HepG2 (cell line): ENCODE data around the gene USP24. TPM values are rescaled to one million over a fixed set of nuclear protein-coding genes. Genes with fewer than 3 reads are reported as not detected.

Source experiments
- ATAC-seq: fragments of 200-7000 bp; cut with Tn5 transposase; 3 replicates; pipeline ENCODE4 v1.9.1; 2020; ENCODE audit warnings: mild to moderate bottlenecking, moderate library complexity
- BruUV-seq: library from RNA; stranded (reverse); fragments of 400-500 nt; replicated peaks from 2 replicates; lab custom pipeline; 2021; lab: Mats Ljungman, UMichigan
- CTCF ChIA-PET: fragments of 300-600 bp; formaldehyde crosslinking; extraction: SDS; loops from one replicate; lab custom pipeline; 2021; ENCODE audit warnings: low total read pairs, inconsistent platforms, low intra/inter-chr PET ratio; lab: Yijun Ruan, JAX
- POLR2A ChIA-PET: fragments of 350-600 bp; sonication (Branson Sonifier 250); formaldehyde crosslinking; loops from one replicate; lab custom pipeline; 2020; ENCODE audit warnings: antibody characterized with exemption, inconsistent platforms; lab: Yijun Ruan, JAX
- DNase-seq: peaks from one replicate; pipeline ENCODE4 v3.0.0-alpha.2; 2015; ENCODE audit warnings: low spot score
- FAIRE-seq: peaks from 3 replicates; lab custom pipeline; 2011; peaks lifted over from hg19 to GRCh38; lab: Jason Lieb, UNC
- H2AFZ ChIP-seq: one replicate; pipeline ENCODE4 v1.6.1; 2011; ENCODE audit warnings: low read length, inconsistent platforms
- H3K27ac ChIP-seq: fragments of 300-600 bp; 3 replicates; pipeline ENCODE4 v1.8.0; 2011; ENCODE audit warnings: mixed run types, mild to moderate bottlenecking, mixed read lengths, low read length, inconsistent platforms; ENCODE audit not compliant: insufficient read depth; ENCODE audit errors: extremely low read length
- H3K27me3 ChIP-seq, 2 experiments: fragments of 200-600 bp in 1 of 2; 2 replicates in 1 of 2; 3 replicates in 1 of 2; pipeline versions ENCODE4 v1.6.0 to v1.8.0; 2011; ENCODE audit warnings: low read length in 2 of 2, mild to moderate bottlenecking in 2 of 2, moderate library complexity in 2 of 2, inconsistent platforms in 1 of 2; ENCODE audit not compliant: insufficient read depth in 2 of 2, control insufficient read depth in 1 of 2
- H3K36me3 ChIP-seq, 2 experiments: fragments of 200-600 bp in 1 of 2; replicated peaks in 1 of 2; 2 replicates in 1 of 2; 3 replicates in 1 of 2; pipeline versions ENCODE4 v1.5.1 to v1.8.0; 2011; ENCODE audit warnings: low read length in 2 of 2, inconsistent platforms in 1 of 2; ENCODE audit not compliant: insufficient read depth in 2 of 2, control insufficient read depth in 1 of 2
- H3K4me1 ChIP-seq: 2 replicates; pipeline ENCODE4 v1.5.1; 2012; ENCODE audit warnings: low read length, inconsistent platforms; ENCODE audit not compliant: insufficient read depth
- H3K4me2 ChIP-seq: 2 replicates; pipeline ENCODE4 v1.6.0; 2011; ENCODE audit warnings: low read depth, low read length, inconsistent platforms
- H3K4me3 ChIP-seq, 3 experiments: fragments of 200-600 bp in 1 of 3; sonication (generic), shearing (Covaris generic) in 1 of 3; replicated peaks in 1 of 3; 2 replicates each; pipeline ENCODE4 v1.5.1; 2011 to 2016; ENCODE audit warnings: low read length in 3 of 3, inconsistent platforms in 2 of 3, low read depth in 2 of 3, mild to moderate bottlenecking in 2 of 3, control low read depth in 1 of 3, mixed read lengths in 1 of 3; ENCODE audit not compliant: insufficient read depth in 1 of 3
- H3K79me2 ChIP-seq: one replicate; pipeline ENCODE4 v1.6.1; 2011; ENCODE audit warnings: low read length, inconsistent platforms; ENCODE audit not compliant: insufficient read depth
- H3K9ac ChIP-seq: 2 replicates; pipeline ENCODE4 v1.6.0; 2011; ENCODE audit warnings: mild to moderate bottlenecking, low read depth, low read length, inconsistent platforms; ENCODE audit not compliant: insufficient read depth
- H3K9me3 ChIP-seq: 2 replicates; pipeline ENCODE4 v1.5.1; 2012; ENCODE audit warnings: mild to moderate bottlenecking, low read length
- H4K20me1 ChIP-seq: 2 replicates; pipeline ENCODE4 v1.6.0; 2011; ENCODE audit warnings: inconsistent platforms, mild to moderate bottlenecking, low read length, moderate library complexity; ENCODE audit not compliant: insufficient read depth
- ATM ChIP-seq: fragments of 450-650 bp; IDR thresholded peaks from 2 replicates; pipeline ENCODE4 v1.7.1; 2017; ENCODE audit warnings: mild to moderate bottlenecking, borderline replicate concordance
- CREB1 ChIP-seq, 2 experiments: fragments of 450-650 bp in 1 of 2; IDR thresholded peaks; 2 replicates each; pipeline ENCODE4 v1.6.1; 2016 to 2017; ENCODE audit warnings: control low read depth in 1 of 2, mild to moderate bottlenecking in 1 of 2, missing compliant biosample characterization in 1 of 2, missing genetic modification characterization in 1 of 2
- DPF2 ChIP-seq: sonication (generic); formaldehyde crosslinking; IDR thresholded peaks from 2 replicates; pipeline ENCODE4 v1.4.0; 2020; ENCODE audit warnings: mild to moderate bottlenecking, low read depth, missing genetic modification reagents, borderline replicate concordance
- ELF4 ChIP-seq: sonication (generic); formaldehyde crosslinking; IDR thresholded peaks from 2 replicates; pipeline ENCODE4 v1.5.0; 2020; ENCODE audit warnings: missing genetic modification reagents, mild to moderate bottlenecking, moderate library complexity, borderline replicate concordance
- PTBP1 ChIP-seq: fragments of 200-400 bp; formaldehyde crosslinking; IDR thresholded peaks from 2 replicates; pipeline ENCODE4 v1.6.1; 2018; ENCODE audit warnings: low read length, low read depth; ENCODE audit not compliant: poor library complexity, severe bottlenecking
- ZFP37 ChIP-seq: sonication (generic); formaldehyde crosslinking; IDR thresholded peaks from 2 replicates; pipeline ENCODE4 v1.4.0; 2020; ENCODE audit warnings: missing genetic modification reagents, borderline replicate concordance
- ZKSCAN8 ChIP-seq: IDR thresholded peaks from 2 replicates; pipeline ENCODE4 v1.6.1; 2016; ENCODE audit warnings: borderline replicate concordance, missing genetic modification reagents, missing compliant biosample characterization
- ZMYM3 ChIP-seq: sonication (generic); formaldehyde crosslinking; IDR thresholded peaks from 2 replicates; pipeline ENCODE4 v1.5.1; 2020; ENCODE audit warnings: mild to moderate bottlenecking, missing genetic modification reagents
- WGBS: methylation state at CpG from one replicate; pipeline ENCODE4 v1.1.6; 2017; ENCODE audit warnings: low lambda C conversion rate; 5-methylcytosine and 5-hydroxymethylcytosine counted together
- in situ Hi-C: cut with HindIII; loops from 2 replicates; pipeline ENCODE4 v1.10.0; 2017; ENCODE audit warnings: low pct_unique_long_range_greater_than_20kb; ENCODE audit not compliant: extremely low pct_ligation_motif_present
- intact Hi-C: fragments of 100-400 bp; cut with micrococcal nuclease; formaldehyde crosslinking; loops from one replicate; pipeline ENCODE4 v1.10.0; 2022; ENCODE audit not compliant: unreplicated experiment
- polyA plus RNA-seq, 8 experiments: library from polyadenylated mRNA; depleted of rRNA in 3 of 8; stranded (reverse) in 7 of 8; unstranded in 1 of 8; fragments of >200 nt; fragmentation: Illumina TruSeq in 4 of 8; extraction: Trizol in 4 of 8; gene quantifications; 2 replicates each; pipeline versions ENCODE4 v1.2.1 to v1.2.3, GENCODE V29; 2011 to 2016; ENCODE audit warnings: low read depth in 4 of 8, missing spikeins in 1 of 8, mixed read lengths in 1 of 8; ENCODE audit not compliant: insufficient read depth in 1 of 8
- total RNA-seq, 5 experiments: library from RNA; depleted of rRNA; stranded (reverse); fragments of >200 nt; fragmentation: Illumina TruSeq; extraction: Trizol; gene quantifications; 2 replicates each; pipeline ENCODE4 v1.2.3, GENCODE V29; 2016; ENCODE audit warnings: low read depth in 1 of 5
- TF ChIP-seq, protein P1 (sequence below): sonication (generic); formaldehyde crosslinking; IDR thresholded peaks from 2 replicates; pipeline ENCODE4 v1.4.0; 2020; ENCODE audit warnings: missing genetic modification reagents
- TF ChIP-seq, protein P2 (sequence below): sonication (generic); formaldehyde crosslinking; conservative IDR thresholded peaks from 2 replicates; pipeline ENCODE4 v1.4.0; 2020; ENCODE audit warnings: missing genetic modification reagents

USP24 gene
- total and polyA plus RNA-seq, 2 of the 13 experiments (the other 11 are each of a cell fraction or from before 2014, with no cell fraction given), result 18.8 to 47.6 TPM

- no peaks in the 10 kb centered on the region for H3K4me1 ChIP-seq
- ATAC-seq (no peak), DNase-seq (no peak), FAIRE-seq (no peak)
- no peak overlapping the region for H2AFZ ChIP-seq
- ChIA-PET POLR2A (no interaction called here), CTCF (no interaction called here)
- H3K9me3 ChIP-seq, result no peaks in the 10 kb centered on the region
- H3K36me3 ChIP-seq, result peaks cover 11 to 36% of the 10 kb centered on the region in 2 experiments
- intact Hi-C loops, result no loop called here
- no peak overlapping the region for H3K9ac ChIP-seq
- in situ Hi-C loops, result no loop called here
- H3K4me3 ChIP-seq, result no peak overlapping the region
- no peak overlapping the region for H3K4me2 ChIP-seq
- no peaks in the 10 kb centered on the region for H3K27me3 ChIP-seq
- no peaks in the 10 kb centered on the region for H4K20me1 ChIP-seq
- no TSS peak for BruUV-seq
- H3K79me2 ChIP-seq, result no peaks in the 10 kb centered on the region
- TF ChIP-seq PTBP1, result no peak
- TF ChIP-seq, protein P1, sequence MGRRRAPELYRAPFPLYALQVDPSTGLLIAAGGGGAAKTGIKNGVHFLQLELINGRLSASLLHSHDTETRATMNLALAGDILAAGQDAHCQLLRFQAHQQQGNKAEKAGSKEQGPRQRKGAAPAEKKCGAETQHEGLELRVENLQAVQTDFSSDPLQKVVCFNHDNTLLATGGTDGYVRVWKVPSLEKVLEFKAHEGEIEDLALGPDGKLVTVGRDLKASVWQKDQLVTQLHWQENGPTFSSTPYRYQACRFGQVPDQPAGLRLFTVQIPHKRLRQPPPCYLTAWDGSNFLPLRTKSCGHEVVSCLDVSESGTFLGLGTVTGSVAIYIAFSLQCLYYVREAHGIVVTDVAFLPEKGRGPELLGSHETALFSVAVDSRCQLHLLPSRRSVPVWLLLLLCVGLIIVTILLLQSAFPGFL, result no peak
- no peak for TF ChIP-seq ZFP37 (CRISPR knock-in tag)
- no peak for TF ChIP-seq ZMYM3 (CRISPR knock-in tag)
- TF ChIP-seq, protein P2, sequence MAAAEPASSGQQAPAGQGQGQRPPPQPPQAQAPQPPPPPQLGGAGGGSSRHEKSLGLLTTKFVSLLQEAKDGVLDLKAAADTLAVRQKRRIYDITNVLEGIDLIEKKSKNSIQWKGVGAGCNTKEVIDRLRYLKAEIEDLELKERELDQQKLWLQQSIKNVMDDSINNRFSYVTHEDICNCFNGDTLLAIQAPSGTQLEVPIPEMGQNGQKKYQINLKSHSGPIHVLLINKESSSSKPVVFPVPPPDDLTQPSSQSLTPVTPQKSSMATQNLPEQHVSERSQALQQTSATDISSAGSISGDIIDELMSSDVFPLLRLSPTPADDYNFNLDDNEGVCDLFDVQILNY (CRISPR knock-in tag), result no peak
- no peak for TF ChIP-seq DPF2 (CRISPR knock-in tag)
- no peak overlapping the region for H3K27ac ChIP-seq
These were observed 66.5 kb downstream of the USP24 start for GRCh38 chr1:55148676-55149075.

DNA sequence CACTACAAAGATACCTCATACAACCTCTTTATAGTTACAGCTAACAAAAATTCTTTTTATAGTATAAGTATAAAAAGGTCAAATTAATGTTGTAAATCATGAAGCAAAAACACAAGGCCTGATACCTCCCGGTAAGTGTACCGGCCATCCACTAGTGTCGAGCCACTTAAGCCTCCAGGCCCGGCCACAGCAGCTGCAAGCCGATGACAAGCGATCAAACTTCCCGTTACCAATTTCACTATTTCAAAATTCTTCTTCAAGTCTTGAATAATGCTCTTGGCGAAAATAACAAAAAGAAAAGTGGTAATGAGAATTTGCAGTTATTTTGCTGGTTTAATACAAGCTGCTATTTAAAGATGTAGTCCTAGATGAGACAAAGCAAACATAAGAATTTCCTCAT, 67.6 kb downstream of the USP24 start:
- intact Hi-C loops (no loop called here), in situ Hi-C loops (no loop called here)
- no peak for TF ChIP-seq ELF4 (CRISPR knock-in tag)
- TF ChIP-seq ZKSCAN8 (CRISPR knock-in tag), result no peak
- TF ChIP-seq CREB1 (IDR thresholded peaks at IDR 0.05), result no peak
- no peak for TF ChIP-seq CREB1 (CRISPR knock-in tag; IDR thresholded peaks at IDR 0.05)
- TF ChIP-seq ATM, result no peak
- TF ChIP-seq, all 625 proteins: peak for 0
- Histone ChIP-seq H3K4me3 (no peak overlapping the region), H3K9ac (no peak overlapping the region), H3K27me3 (no peaks in the 10 kb centered on the region), H3K4me1 (no peaks in the 10 kb centered on the region), H2AFZ (no peak overlapping the region), H3K36me3 (peaks cover 11 to 41% of the 10 kb centered on the region in 2 experiments), H3K9me3 (no peaks in the 10 kb centered on the region), H3K27ac (no peak overlapping the region), H3K79me2 (no peaks in the 10 kb centered on the region), H4K20me1 (no peaks in the 10 kb centered on the region), H3K4me2 (no peak overlapping the region)
- CTCF ChIA-PET, result no interaction called here
- POLR2A ChIA-PET, result no interaction called here
- no peak for ATAC-seq
- DNase-seq, result no peak
- 94% methylated on average over 8 of the region's 8 CpGs for WGBS
- BruUV-seq, result no TSS peak
- FAIRE-seq, result no peak
